SK-N-SH treated with all-trans-retinoic acid at 6 μM for 48 hours (cell line): ENCODE data around the gene GPER1.

Experiments used
- ATAC-seq: fragments of 200-7000 bp; cut with Tn5 transposase; 3 replicates; pipeline ENCODE4 v1.9.1; 2020; ENCODE audit warnings: mild to moderate bottlenecking, moderate library complexity
- ARNTL ChIP-seq: fragments of 450-650 bp; formaldehyde crosslinking; IDR thresholded peaks from 2 replicates; pipeline ENCODE4 v1.5.0; 2020; ENCODE audit warnings: low read depth, mild to moderate bottlenecking, moderate library complexity, borderline replicate concordance
- BACH2 ChIP-seq: fragments of 250-450 bp; sonication (Bioruptor Pico); IDR thresholded peaks from 2 replicates; pipeline ENCODE4 v1.9.0; 2021; ENCODE audit warnings: mild to moderate bottlenecking, borderline replicate concordance
- CSDC2 ChIP-seq: fragments of 250-450 bp; sonication (Bioruptor Pico); IDR thresholded peaks from 2 replicates; pipeline ENCODE4 v1.5.0; 2020; ENCODE audit warnings: mild to moderate bottlenecking, moderate library complexity
- CSRNP3 ChIP-seq: fragments of 250-450 bp; sonication (Bioruptor Pico); IDR thresholded peaks from 2 replicates; pipeline ENCODE4 v1.5.1; 2021; ENCODE audit warnings: mild to moderate bottlenecking, moderate library complexity
- ESRRG ChIP-seq: fragments of 250-450 bp; sonication (Bioruptor Pico); IDR thresholded peaks from 2 replicates; pipeline ENCODE4 v1.6.1; 2021; ENCODE audit warnings: mild to moderate bottlenecking
- GLIS3 ChIP-seq: fragments of 250-450 bp; sonication (Bioruptor Pico); IDR thresholded peaks from 2 replicates; pipeline ENCODE4 v1.5.0; 2020; ENCODE audit warnings: mild to moderate bottlenecking, moderate library complexity
- ISL1 ChIP-seq: fragments of 250-450 bp; sonication (Bioruptor Pico); IDR thresholded peaks from 2 replicates; pipeline ENCODE4 v2.1.2; 2022; ENCODE audit warnings: mild to moderate bottlenecking, moderate library complexity
- PATZ1 ChIP-seq: fragments of 250-450 bp; sonication (Bioruptor Pico); IDR thresholded peaks from 2 replicates; pipeline ENCODE4 v1.8.0; 2020; ENCODE audit warnings: mild to moderate bottlenecking, moderate library complexity, borderline replicate concordance
- RARB ChIP-seq: fragments of 250-450 bp; sonication (Bioruptor Pico); IDR thresholded peaks from 2 replicates; pipeline ENCODE4 v1.8.0; 2021; ENCODE audit warnings: mild to moderate bottlenecking, moderate library complexity
- TCF4 ChIP-seq: fragments of 250-450 bp; sonication (Bioruptor Pico); IDR thresholded peaks from 2 replicates; pipeline ENCODE4 v1.8.0; 2021; ENCODE audit warnings: mild to moderate bottlenecking, moderate library complexity, borderline replicate concordance
- TOX ChIP-seq: fragments of 250-450 bp; sonication (Bioruptor Pico); IDR thresholded peaks from 2 replicates; pipeline ENCODE4 v1.8.0; 2021; ENCODE audit warnings: mild to moderate bottlenecking, moderate library complexity, borderline replicate concordance
- ZFP3 ChIP-seq: fragments of 250-450 bp; sonication (Bioruptor Pico); IDR thresholded peaks from 2 replicates; pipeline ENCODE4 v1.5.0; 2020; ENCODE audit warnings: mild to moderate bottlenecking, moderate library complexity
- ZNF70 ChIP-seq: fragments of 450-650 bp; formaldehyde crosslinking; IDR thresholded peaks from 2 replicates; pipeline ENCODE4 v1.5.0; 2020; ENCODE audit warnings: mild to moderate bottlenecking, moderate library complexity
- ZNF8 ChIP-seq: fragments of 450-650 bp; formaldehyde crosslinking; IDR thresholded peaks from 2 replicates; pipeline ENCODE4 v1.5.0; 2020; ENCODE audit warnings: mild to moderate bottlenecking, moderate library complexity
- TF ChIP-seq, protein P1 (sequence below): fragments of 250-450 bp; sonication (Bioruptor Pico); IDR thresholded peaks from 2 replicates; pipeline ENCODE4 v1.8.0; 2021; ENCODE audit warnings: low read depth, mild to moderate bottlenecking, moderate library complexity, borderline replicate concordance
- TF ChIP-seq, protein P2 (sequence below): fragments of 250-450 bp; sonication (Bioruptor Pico); IDR thresholded peaks from 2 replicates; pipeline ENCODE4 v1.5.0; 2020; ENCODE audit warnings: mild to moderate bottlenecking, moderate library complexity

Gene GPER1

DNA sequence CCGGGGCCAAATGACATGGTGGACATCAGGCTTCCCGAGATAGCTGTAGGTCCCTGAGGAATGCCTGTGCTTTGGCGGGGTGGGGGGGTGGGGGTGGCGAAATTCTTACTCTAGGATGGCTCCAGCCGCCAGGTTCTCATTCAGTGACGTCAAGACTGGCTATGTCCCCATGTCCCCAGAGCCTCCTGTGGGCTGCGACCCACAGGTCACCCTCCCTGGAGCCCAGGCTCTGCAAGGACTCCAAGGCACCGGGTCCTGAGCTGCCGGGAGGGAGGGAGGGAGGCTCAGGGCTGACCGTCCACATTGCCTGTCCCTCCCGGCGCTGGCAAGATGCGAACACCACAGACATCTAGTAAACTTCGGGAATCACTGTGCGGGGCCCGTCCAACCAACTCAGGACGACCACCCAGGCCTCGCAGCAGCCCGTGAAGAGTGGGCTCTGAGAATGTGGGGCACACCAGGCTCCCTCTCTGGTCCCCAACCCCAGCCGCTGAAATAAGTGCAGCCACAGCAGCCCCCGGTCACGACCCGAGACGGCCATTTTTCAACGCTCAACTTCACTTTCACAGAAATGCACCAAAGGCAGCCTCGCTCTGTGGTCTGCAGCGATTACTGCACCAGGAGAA lies 31.0 kb upstream of the GPER1 start:
- no peak for ATAC-seq
- no peak for TF ChIP-seq ZNF70 (CRISPR knock-in tag)
- no peak for TF ChIP-seq BACH2 (CRISPR knock-in tag)

- ATAC-seq: no peak
- no peak for TF ChIP-seq ISL1
These were observed 30.3 kb upstream of the GPER1 start for GRCh38 chr7:1057416-1058291.

- no peak for TF ChIP-seq RARB (CRISPR knock-in tag)
- no peak for TF ChIP-seq ISL1
- TF ChIP-seq ARNTL (CRISPR knock-in tag): no peak
- TF ChIP-seq ZNF8 (CRISPR knock-in tag): no peak
- TF ChIP-seq ESRRG (CRISPR knock-in tag): no peak
- TF ChIP-seq, protein P1, sequence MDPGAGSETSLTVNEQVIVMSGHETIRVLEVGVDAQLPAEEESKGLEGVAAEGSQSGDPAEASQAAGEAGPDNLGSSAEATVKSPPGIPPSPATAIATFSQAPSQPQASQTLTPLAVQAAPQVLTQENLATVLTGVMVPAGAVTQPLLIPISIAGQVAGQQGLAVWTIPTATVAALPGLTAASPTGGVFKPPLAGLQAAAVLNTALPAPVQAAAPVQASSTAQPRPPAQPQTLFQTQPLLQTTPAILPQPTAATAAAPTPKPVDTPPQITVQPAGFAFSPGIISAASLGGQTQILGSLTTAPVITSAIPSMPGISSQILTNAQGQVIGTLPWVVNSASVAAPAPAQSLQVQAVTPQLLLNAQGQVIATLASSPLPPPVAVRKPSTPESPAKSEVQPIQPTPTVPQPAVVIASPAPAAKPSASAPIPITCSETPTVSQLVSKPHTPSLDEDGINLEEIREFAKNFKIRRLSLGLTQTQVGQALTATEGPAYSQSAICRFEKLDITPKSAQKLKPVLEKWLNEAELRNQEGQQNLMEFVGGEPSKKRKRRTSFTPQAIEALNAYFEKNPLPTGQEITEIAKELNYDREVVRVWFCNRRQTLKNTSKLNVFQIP (CRISPR knock-in tag): no peak
- TF ChIP-seq TCF4: no peak
- no peak for TF ChIP-seq CSDC2
- no peak for TF ChIP-seq ZFP3 (CRISPR knock-in tag)
- TF ChIP-seq ZNF70 (CRISPR knock-in tag): no peak
- TF ChIP-seq, protein P2, sequence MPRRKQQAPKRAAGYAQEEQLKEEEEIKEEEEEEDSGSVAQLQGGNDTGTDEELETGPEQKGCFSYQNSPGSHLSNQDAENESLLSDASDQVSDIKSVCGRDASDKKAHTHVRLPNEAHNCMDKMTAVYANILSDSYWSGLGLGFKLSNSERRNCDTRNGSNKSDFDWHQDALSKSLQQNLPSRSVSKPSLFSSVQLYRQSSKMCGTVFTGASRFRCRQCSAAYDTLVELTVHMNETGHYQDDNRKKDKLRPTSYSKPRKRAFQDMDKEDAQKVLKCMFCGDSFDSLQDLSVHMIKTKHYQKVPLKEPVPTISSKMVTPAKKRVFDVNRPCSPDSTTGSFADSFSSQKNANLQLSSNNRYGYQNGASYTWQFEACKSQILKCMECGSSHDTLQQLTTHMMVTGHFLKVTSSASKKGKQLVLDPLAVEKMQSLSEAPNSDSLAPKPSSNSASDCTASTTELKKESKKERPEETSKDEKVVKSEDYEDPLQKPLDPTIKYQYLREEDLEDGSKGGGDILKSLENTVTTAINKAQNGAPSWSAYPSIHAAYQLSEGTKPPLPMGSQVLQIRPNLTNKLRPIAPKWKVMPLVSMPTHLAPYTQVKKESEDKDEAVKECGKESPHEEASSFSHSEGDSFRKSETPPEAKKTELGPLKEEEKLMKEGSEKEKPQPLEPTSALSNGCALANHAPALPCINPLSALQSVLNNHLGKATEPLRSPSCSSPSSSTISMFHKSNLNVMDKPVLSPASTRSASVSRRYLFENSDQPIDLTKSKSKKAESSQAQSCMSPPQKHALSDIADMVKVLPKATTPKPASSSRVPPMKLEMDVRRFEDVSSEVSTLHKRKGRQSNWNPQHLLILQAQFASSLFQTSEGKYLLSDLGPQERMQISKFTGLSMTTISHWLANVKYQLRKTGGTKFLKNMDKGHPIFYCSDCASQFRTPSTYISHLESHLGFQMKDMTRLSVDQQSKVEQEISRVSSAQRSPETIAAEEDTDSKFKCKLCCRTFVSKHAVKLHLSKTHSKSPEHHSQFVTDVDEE (CRISPR knock-in tag): no peak
- no peak for TF ChIP-seq GLIS3 (CRISPR knock-in tag)
- TF ChIP-seq CSRNP3 (CRISPR knock-in tag): no peak
- no peak for TF ChIP-seq PATZ1 (CRISPR knock-in tag)
- no peak for TF ChIP-seq TOX (CRISPR knock-in tag)
- ATAC-seq: no peak
These were observed 29.6 kb upstream of the GPER1 start for GRCh38 chr7:1058311-1058710.

- TF ChIP-seq TCF4: no peak
- TF ChIP-seq CSRNP3 (CRISPR knock-in tag): no peak
- TF ChIP-seq GLIS3 (CRISPR knock-in tag): no peak
- no peak for ATAC-seq
These were observed 29.1 kb upstream of the GPER1 start for GRCh38 chr7:1058821-1059199.
